Stomach smooth muscle (tissue), 2 donors: Measurements from ENCODE around the gene IFNA16.
"Not testable (repeated sequence)": the region's sequence is repeated elsewhere in the genome, so short reads cannot be mapped to it uniquely, and the experiment has no call there.

Experiments
- H3K27ac ChIP-seq: one replicate; pipeline ENCODE4 v1.7.0; 2013; ENCODE audit warnings: mild to moderate bottlenecking, low read length, inconsistent platforms
- H3K27me3 ChIP-seq, 2 donors: one replicate each; pipeline ENCODE4 v1.7.0; 2013; ENCODE audit warnings: low read length in 2 of 2; ENCODE audit not compliant: insufficient read depth in 2 of 2, control insufficient read depth in 1 of 2
- H3K36me3 ChIP-seq, 2 donors: one replicate each; pipeline ENCODE4 v1.7.0; 2013; ENCODE audit warnings: low read length in 2 of 2; ENCODE audit not compliant: control insufficient read depth in 2 of 2, insufficient read depth in 2 of 2
- H3K4me1 ChIP-seq: one replicate; pipeline ENCODE4 v1.7.0; 2013; ENCODE audit warnings: low read length; ENCODE audit not compliant: control insufficient read depth, insufficient read depth
- H3K4me3 ChIP-seq, 2 donors: one replicate each; pipeline ENCODE4 v1.7.0; 2013; ENCODE audit warnings: low read length in 2 of 2
- H3K9ac ChIP-seq, 2 donors: one replicate each; pipeline ENCODE4 v1.7.0; 2013; ENCODE audit warnings: low read length in 2 of 2, mild to moderate bottlenecking in 1 of 2
- H3K9me3 ChIP-seq, 2 donors: one replicate each; pipeline ENCODE4 v1.7.0; 2013; ENCODE audit warnings: low read length in 2 of 2; ENCODE audit not compliant: control insufficient read depth in 2 of 2
- donor health status: healthy.
- donor health status: Pancreatic carcinoma.

IFNA16 gene

DNA sequence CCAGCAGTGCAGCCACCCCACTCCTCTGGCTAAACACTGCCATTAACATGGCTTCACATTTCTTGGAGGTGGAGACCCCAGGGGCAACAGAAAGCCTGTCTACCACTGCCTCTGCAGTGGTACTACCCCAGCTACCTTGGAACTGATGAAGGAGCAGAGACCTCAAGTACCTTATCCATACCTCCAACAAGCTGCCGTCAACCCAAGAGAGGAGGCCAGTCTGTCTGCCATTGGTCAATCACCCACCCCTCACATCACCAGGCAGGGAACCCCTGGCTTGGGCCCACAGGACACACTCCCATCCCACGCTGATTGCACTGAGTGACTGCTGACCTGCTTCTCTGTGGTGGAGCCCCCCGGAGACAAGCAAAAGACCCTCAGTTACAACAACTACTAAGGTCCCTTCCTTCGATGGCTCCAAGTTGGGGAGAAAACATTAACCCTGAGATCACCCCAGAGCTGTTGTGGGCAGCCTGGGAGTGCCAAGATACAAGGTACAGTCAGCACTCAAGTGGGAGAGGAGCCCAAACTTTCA lies 17.1 kb upstream of the IFNA16 start:
- Histone ChIP-seq H3K27me3 (no peaks in the 10 kb centered on the region), H3K4me1 (no peaks in the 10 kb centered on the region), H3K36me3 (no peaks in the 10 kb centered on the region), H3K27ac (no peak overlapping the region), H3K9me3 (no peaks in the 10 kb centered on the region), H3K9ac (no peak overlapping the region), H3K4me3 (no peak overlapping the region)

DNA sequence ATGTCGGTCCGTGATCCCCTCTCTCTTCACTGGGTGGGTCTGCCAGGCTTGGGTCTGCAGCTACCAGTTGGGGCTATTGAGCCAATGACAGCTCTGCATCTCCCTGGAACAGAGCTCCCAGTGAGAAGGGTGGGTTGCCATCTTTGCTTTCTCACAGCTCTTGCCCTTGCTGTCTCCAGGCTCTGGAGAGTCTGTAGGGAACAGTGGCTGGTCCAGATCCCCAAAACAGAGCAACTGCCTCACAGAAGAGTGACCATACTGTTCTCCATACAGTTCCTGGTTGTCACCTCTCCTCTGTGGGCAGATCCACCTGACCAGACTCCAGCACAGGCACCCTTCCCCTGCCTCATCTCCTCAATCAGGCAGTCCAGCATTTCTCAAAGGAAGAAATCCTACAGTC lies 16.1 kb upstream of the IFNA16 start:
- H3K27me3 ChIP-seq = no peaks in the 10 kb centered on the region
- H3K4me3 ChIP-seq = no peak overlapping the region
- no peak overlapping the region for H3K27ac ChIP-seq
- H3K9me3 ChIP-seq = no peaks in the 10 kb centered on the region
- H3K36me3 ChIP-seq = no peaks in the 10 kb centered on the region
- H3K9ac ChIP-seq = no peak overlapping the region
- H3K4me1 ChIP-seq = no peaks in the 10 kb centered on the region

DNA sequence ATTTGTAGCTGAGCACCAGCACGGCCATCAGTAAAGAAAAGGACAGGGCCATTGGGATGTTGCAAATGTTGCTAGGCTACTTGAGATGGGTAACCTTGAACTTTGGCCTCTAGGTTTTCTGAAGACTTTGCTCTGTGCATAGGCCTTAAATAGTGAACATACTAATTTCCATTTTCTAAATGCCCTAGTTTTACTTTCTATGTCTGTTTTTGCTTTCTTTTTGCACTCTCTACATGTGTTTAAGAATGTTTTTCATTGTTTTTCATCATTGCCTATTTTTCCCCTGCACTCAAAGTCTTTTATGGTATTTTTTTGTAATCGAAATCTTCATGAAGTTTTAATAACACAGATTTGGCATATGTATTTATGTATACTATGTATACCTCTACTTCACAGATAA lies 11.0 kb upstream of the IFNA16 start, which contains the start of gene IFNA17:
TSS of gene IFNA17 (minus strand) at position 101 of the 400 bp plus-strand sequence. CDS start at position 52, 49 bp downstream.
- Histone ChIP-seq H3K4me1 (no peaks in the 10 kb centered on the region), H3K9ac (no peak within 1 kb of the TSS), H3K27me3 (no peaks in the 10 kb centered on the region), H3K9me3 (no peaks in the 10 kb centered on the region), H3K36me3 (no peaks in the 10 kb centered on the region), H3K4me3 (no peak within 1 kb of the TSS), H3K27ac (no peak within 1 kb of the TSS)

- not testable (repeated sequence) for H3K36me3 ChIP-seq, H3K4me1 ChIP-seq, H3K9ac ChIP-seq, H3K27ac ChIP-seq, H3K4me3 ChIP-seq, H3K9me3 ChIP-seq, H3K27me3 ChIP-seq
Observed at GRCh38 chr9:21213411-21214326, 3.4 kb downstream of the IFNA16 start.

DNA sequence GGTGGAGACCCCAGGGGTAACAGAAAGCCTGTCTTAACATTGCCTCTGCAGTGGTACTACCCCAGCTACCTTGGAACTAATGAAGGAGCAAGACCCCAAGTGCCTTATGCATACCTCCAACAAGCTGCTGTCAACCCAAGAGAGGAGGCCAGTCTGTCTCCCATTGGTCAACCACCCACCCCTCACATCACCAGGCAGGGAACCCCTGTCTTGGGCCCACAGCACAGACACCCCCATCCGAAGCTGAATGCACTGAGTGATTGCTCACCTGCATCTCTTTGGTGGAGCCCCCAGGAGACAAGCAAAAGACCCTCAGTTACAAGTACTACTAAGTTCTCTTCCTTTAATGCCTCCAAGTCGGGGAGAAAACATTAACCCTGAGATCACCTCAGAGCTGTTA lies 5.0 kb downstream of the IFNA16 start:
- H3K27ac ChIP-seq, H3K36me3 ChIP-seq, H3K4me1 ChIP-seq, H3K9ac ChIP-seq, H3K27me3 ChIP-seq, H3K4me3 ChIP-seq, H3K9me3 ChIP-seq: not testable (repeated sequence)

DNA sequence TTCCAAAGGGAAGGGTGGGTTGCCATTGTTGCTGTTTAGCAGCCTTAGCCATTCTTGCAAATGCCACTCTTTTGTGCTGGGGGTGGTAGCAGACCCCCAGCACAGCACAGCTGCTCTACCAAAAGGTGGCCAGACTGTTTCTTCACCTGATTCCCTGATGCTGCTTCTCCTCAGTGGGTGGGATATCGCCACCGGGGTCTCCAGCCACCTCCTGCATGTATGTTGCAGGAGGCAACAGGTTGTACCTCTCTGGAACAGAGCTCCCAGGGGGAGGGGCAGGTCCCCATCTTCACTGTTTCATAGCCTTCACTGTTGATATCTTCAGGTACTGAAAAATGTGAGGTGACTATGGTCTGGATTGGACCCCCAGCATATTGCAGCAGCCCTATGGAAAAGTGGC lies 6.3 kb downstream of the IFNA16 start:
- H3K36me3 ChIP-seq, H3K4me1 ChIP-seq, H3K9me3 ChIP-seq, H3K27ac ChIP-seq, H3K9ac ChIP-seq, H3K27me3 ChIP-seq, H3K4me3 ChIP-seq: not testable (repeated sequence)

GRCh38 chr9:21210311-21210710 lies 6.8 kb downstream of the IFNA16 start:
- Histone ChIP-seq H3K27ac (no peak overlapping the region), H3K9me3 (no peaks in the 10 kb centered on the region), H3K36me3 (no peaks in the 10 kb centered on the region), H3K4me1 (no peaks in the 10 kb centered on the region), H3K4me3 (no peak overlapping the region), H3K27me3 (no peaks in the 10 kb centered on the region), H3K9ac (no peak overlapping the region)

DNA sequence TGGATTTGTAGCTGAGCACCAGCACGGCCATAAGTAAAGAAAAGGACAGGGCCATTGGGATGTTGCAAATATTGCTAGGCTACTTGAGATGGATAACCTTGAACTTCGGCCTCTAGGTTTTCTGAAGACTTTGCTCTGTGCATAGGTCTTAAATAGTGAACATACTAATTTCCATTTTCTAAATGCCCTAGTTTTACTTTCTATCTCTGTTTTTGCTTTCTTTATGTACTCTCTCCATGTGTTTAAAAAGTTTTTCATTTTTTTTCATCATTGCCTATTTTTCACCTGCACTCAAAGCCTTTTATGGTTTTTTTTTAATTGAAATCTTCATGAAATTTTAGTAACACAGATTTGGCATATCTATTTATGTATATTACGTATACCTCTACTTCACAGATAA lies 10.1 kb downstream of the IFNA16 start, which contains the start of gene IFNA10:
TSS of gene IFNA10 (minus strand) at position 101 of the 400 bp plus-strand sequence. CDS start at position 55, 46 bp downstream.
- not testable (repeated sequence) for H3K36me3 ChIP-seq, H3K27me3 ChIP-seq, H3K4me3 ChIP-seq, H3K9ac ChIP-seq, H3K27ac ChIP-seq, H3K4me1 ChIP-seq, H3K9me3 ChIP-seq

GRCh38 chr9:21205204-21205603 lies 11.9 kb downstream of the IFNA16 start:
- Histone ChIP-seq H3K27ac (no peak overlapping the region), H3K9me3 (no peaks in the 10 kb centered on the region), H3K27me3 (no peaks in the 10 kb centered on the region), H3K9ac (no peak overlapping the region), H3K36me3 (no peaks in the 10 kb centered on the region), H3K4me3 (no peak overlapping the region), H3K4me1 (no peaks in the 10 kb centered on the region)

DNA sequence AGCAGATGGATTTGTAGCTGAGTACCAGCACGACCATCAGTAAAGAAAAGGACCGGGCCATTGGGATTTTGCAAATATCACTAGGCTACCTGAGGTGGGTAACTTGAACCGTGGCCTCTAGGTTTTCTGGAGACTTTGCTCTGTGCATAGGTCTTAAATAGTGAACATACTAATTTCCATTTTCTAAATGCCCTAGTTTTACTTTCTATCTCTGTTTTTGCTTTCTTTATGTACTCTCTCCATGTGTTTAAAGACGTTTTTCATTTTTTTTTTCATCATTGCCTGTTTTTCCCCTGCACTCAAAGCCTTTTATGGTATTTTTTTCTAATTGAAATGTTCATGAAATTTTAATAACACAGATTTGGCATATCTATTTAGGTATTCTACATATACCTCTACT lies 15.0 kb downstream of the IFNA16 start, which contains the start of gene IFNA7:
TSS of gene IFNA7 (minus strand) at position 101 of the 400 bp plus-strand sequence. CDS start at position 61, 40 bp downstream.
- H3K4me3 ChIP-seq = not testable (repeated sequence)

More for the DNA sequence above, 15.0 kb downstream of the IFNA16 start, which contains the start of gene IFNA7:
- H3K27me3 ChIP-seq, H3K9ac ChIP-seq, H3K4me1 ChIP-seq, H3K36me3 ChIP-seq, H3K27ac ChIP-seq, H3K9me3 ChIP-seq: not testable (repeated sequence)
